ENCODE measurements around the gene SPHK1.
"Not testable (repeated sequence)": the region's sequence is repeated elsewhere in the genome, so short reads cannot be mapped to it uniquely, and the experiment has no call there.

SPHK1 gene

DNA sequence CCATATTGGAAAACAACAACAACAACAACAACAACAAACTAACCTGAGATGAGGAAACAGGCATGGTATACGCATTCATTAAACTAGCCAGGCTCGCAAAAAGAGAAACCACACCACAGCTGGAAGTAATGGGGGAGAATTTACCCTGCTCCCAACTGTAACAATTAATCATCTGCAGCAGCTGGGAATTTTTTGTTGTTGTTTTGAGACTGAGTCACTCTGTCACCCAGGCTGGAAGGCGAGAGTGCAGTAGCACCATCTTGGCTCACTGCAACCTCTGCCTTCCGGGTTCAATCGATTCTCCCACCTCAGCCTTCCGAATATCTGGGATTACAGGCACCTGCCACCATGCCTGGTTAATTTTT, 47.0 kb upstream of the SPHK1 start:
- peaks cover 4% of the 10 kb centered on the region for H3K36me3 ChIP-seq (replicated peaks; ENCODE audit: low read depth, low read length)
- no peak overlapping the region for H3K27ac ChIP-seq (ENCODE audit: low read length)
- no peaks in the 10 kb centered on the region for H4K20me1 ChIP-seq (ENCODE audit: insufficient read depth, low read length)
- no peaks in the 10 kb centered on the region for H3K4me1 ChIP-seq (ENCODE audit: low read length)
- no peak overlapping the region for H2AFZ ChIP-seq (ENCODE audit: low read depth, low read length)
- no peaks in the 10 kb centered on the region for H3K27me3 ChIP-seq (ENCODE audit: low read depth, low read length)
- TF ChIP-seq, protein P1, sequence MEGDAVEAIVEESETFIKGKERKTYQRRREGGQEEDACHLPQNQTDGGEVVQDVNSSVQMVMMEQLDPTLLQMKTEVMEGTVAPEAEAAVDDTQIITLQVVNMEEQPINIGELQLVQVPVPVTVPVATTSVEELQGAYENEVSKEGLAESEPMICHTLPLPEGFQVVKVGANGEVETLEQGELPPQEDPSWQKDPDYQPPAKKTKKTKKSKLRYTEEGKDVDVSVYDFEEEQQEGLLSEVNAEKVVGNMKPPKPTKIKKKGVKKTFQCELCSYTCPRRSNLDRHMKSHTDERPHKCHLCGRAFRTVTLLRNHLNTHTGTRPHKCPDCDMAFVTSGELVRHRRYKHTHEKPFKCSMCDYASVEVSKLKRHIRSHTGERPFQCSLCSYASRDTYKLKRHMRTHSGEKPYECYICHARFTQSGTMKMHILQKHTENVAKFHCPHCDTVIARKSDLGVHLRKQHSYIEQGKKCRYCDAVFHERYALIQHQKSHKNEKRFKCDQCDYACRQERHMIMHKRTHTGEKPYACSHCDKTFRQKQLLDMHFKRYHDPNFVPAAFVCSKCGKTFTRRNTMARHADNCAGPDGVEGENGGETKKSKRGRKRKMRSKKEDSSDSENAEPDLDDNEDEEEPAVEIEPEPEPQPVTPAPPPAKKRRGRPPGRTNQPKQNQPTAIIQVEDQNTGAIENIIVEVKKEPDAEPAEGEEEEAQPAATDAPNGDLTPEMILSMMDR (IDR thresholded peaks at IDR 0.05; ENCODE audit: low read depth, low read length), result no peak
- no peak for TF ChIP-seq EZH2phosphoT487 (IDR thresholded peaks at IDR 0.05; ENCODE audit: low read depth)
- H3K9me3 ChIP-seq (ENCODE audit: insufficient read depth, low read length), result no peaks in the 10 kb centered on the region
- H3K4me3 ChIP-seq (ENCODE audit: low read length), result no peak overlapping the region
- no peak overlapping the region for H3K9ac ChIP-seq (ENCODE audit: low read length)
- no peaks in the 10 kb centered on the region for H3K79me2 ChIP-seq (ENCODE audit: low read length)
- H3K4me2 ChIP-seq (ENCODE audit: low read length), result no peak overlapping the region

DNA sequence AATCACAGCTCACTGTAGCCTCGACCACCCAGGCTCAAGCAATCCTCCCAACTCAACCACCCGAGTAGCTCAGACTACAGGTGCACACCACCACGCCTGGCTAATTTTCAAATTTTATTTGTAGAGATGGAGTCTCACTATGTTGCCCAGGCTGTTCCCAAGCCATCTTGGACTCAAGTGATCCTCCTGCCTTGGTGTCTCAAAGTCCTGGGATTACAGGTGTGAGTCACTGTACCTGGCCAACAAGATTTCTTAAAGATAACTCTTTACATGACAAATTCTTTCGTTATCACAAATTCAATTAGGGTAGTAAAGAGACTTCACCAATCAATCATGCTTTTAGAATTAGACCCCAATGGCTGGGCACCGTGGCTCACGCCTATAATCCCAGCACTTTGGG, 43.1 kb upstream of the SPHK1 start:
- H3K9me3 ChIP-seq (ENCODE audit: insufficient read depth, low read length), result no peaks in the 10 kb centered on the region
- H3K4me1 ChIP-seq (ENCODE audit: low read length), result no peaks in the 10 kb centered on the region
- no peak overlapping the region for H3K4me3 ChIP-seq (ENCODE audit: low read length)
- H3K27ac ChIP-seq (ENCODE audit: low read length), result no peak overlapping the region
- no peaks in the 10 kb centered on the region for H3K79me2 ChIP-seq (ENCODE audit: low read length)
- no peaks in the 10 kb centered on the region for H4K20me1 ChIP-seq (ENCODE audit: insufficient read depth, low read length)
- peaks cover 4% of the 10 kb centered on the region for H3K36me3 ChIP-seq (replicated peaks; ENCODE audit: low read depth, low read length)
- no peaks in the 10 kb centered on the region for H3K27me3 ChIP-seq (ENCODE audit: low read depth, low read length)
- TF ChIP-seq, protein P1 (IDR thresholded peaks at IDR 0.05; ENCODE audit: low read depth, low read length), result no peak
- TF ChIP-seq EZH2phosphoT487 (IDR thresholded peaks at IDR 0.05; ENCODE audit: low read depth), result no peak
- no peak overlapping the region for H3K4me2 ChIP-seq (ENCODE audit: low read length)
- no peak overlapping the region for H3K9ac ChIP-seq (ENCODE audit: low read length)
- no peak overlapping the region for H2AFZ ChIP-seq (ENCODE audit: low read depth, low read length)

DNA sequence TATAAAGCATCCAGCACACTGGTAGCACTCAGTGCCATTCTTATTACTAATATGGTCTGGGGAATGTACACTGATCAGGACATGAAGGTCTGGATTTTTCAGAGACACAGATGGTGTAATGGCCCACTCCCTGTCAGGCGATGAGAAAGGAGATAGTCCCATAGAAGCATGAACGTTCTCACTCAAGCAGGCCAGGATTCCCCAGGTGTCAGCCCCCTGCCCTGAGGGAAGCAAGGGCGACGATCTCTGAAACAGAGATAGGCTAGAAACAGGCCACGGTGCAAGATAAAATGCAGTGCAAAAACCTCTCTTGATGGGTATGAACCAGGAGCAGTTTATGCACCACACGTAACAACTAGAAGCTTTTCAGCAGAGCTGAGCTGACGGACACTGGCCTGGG, 41.3 kb upstream of the SPHK1 start:
- H3K4me2 ChIP-seq (ENCODE audit: low read length), result no peak overlapping the region
- no peak overlapping the region for H3K4me3 ChIP-seq (ENCODE audit: low read length)
- H3K79me2 ChIP-seq (ENCODE audit: low read length), result no peaks in the 10 kb centered on the region
- no peaks in the 10 kb centered on the region for H3K27me3 ChIP-seq (ENCODE audit: low read depth, low read length)
- H4K20me1 ChIP-seq (ENCODE audit: insufficient read depth, low read length), result no peaks in the 10 kb centered on the region
- TF ChIP-seq, protein P1 (IDR thresholded peaks at IDR 0.05; ENCODE audit: low read depth, low read length), result no peak
- TF ChIP-seq EZH2phosphoT487 (IDR thresholded peaks at IDR 0.05; ENCODE audit: low read depth), result no peak
- no peak overlapping the region for H3K27ac ChIP-seq (ENCODE audit: low read length)
- no peaks in the 10 kb centered on the region for H3K4me1 ChIP-seq (ENCODE audit: low read length)
- H2AFZ ChIP-seq (ENCODE audit: low read depth, low read length), result no peak overlapping the region
- H3K9me3 ChIP-seq (ENCODE audit: insufficient read depth, low read length), result no peaks in the 10 kb centered on the region
- H3K36me3 ChIP-seq (replicated peaks; ENCODE audit: low read depth, low read length), result peaks cover 4% of the 10 kb centered on the region
- H3K9ac ChIP-seq (ENCODE audit: low read length), result no peak overlapping the region

DNA sequence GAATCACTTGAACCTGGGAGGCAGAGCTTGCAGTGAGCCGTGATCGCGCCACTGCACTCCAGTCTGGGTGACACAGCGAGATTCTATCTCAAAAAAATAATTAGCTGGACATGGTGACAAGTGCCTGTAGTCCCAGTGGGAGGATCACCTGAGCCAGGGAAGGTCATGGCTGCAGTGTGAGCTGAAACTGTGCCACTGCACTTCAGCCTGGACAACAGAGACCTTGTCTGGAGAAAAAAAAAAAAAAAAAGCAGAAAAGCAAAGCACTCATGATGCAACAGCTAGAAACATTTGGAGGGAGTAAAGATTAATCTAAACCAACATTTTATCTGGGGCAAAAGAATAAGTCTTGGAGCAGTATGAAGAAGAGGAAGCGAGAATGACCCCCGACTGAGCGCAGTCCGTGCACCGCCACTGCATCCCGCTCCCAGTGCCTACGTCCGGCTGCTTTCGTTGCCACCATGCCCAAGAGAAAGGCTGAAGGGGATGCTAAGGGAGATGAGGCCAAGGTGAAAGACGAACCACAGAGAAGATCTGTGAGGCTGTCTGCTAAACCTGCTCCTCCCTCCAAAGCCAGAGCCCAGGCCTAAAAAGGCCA, 38.9 kb upstream of the SPHK1 start:
- no peaks in the 10 kb centered on the region for H3K27me3 ChIP-seq (ENCODE audit: low read depth, low read length)
- peaks cover 4% of the 10 kb centered on the region for H3K36me3 ChIP-seq (replicated peaks; ENCODE audit: low read depth, low read length)
- no peaks in the 10 kb centered on the region for H4K20me1 ChIP-seq (ENCODE audit: insufficient read depth, low read length)
- H2AFZ ChIP-seq (ENCODE audit: low read depth, low read length), result no peak overlapping the region
- H3K9me3 ChIP-seq (ENCODE audit: insufficient read depth, low read length), result no peaks in the 10 kb centered on the region
- no peak overlapping the region for H3K4me2 ChIP-seq (ENCODE audit: low read length)
- H3K9ac ChIP-seq (ENCODE audit: low read length), result no peak overlapping the region
- TF ChIP-seq, protein P1 (IDR thresholded peaks at IDR 0.05; ENCODE audit: low read depth, low read length), result no peak
- H3K4me3 ChIP-seq (ENCODE audit: low read length), result no peak overlapping the region
- no peaks in the 10 kb centered on the region for H3K79me2 ChIP-seq (ENCODE audit: low read length)
- no peaks in the 10 kb centered on the region for H3K4me1 ChIP-seq (ENCODE audit: low read length)
- no peak overlapping the region for H3K27ac ChIP-seq (ENCODE audit: low read length)

DNA sequence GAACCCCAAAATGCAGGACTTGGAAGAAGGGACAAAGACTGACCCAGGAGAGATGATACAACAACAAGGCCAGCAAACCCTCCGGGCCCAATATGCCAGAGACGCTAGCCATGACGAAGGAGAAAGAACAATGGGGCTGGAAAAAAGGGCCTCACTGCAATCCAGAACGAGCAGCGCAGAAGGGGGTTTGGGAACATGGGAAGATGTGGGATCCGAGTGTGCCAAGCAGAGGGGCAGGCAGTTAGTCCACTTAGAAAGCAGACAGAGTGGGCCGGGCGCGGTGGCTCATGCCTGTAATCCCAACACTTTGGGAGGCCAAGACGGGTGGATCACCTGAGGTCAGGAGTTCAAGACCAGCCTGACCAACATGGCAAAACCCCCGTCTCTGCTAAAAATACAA, 37.5 kb upstream of the SPHK1 start:
- H3K27ac ChIP-seq (ENCODE audit: low read length); H4K20me1 ChIP-seq (ENCODE audit: insufficient read depth, low read length); H3K9me3 ChIP-seq (ENCODE audit: insufficient read depth, low read length): not testable (repeated sequence)

More for the DNA sequence above, 37.5 kb upstream of the SPHK1 start:
- not testable (repeated sequence) for H3K79me2 ChIP-seq (ENCODE audit: low read length); H3K9ac ChIP-seq (ENCODE audit: low read length); H3K4me2 ChIP-seq (ENCODE audit: low read length); H3K4me3 ChIP-seq (ENCODE audit: low read length); H3K27me3 ChIP-seq (ENCODE audit: low read depth, low read length); H3K4me1 ChIP-seq (ENCODE audit: low read length); H3K36me3 ChIP-seq (replicated peaks; ENCODE audit: low read depth, low read length); H2AFZ ChIP-seq (ENCODE audit: low read depth, low read length)

Data from OCI-LY3 (cell line).